ELF-1 (cell line): ENCODE results near the gene ZCCHC4.
"Not testable (repeated sequence)": the region's sequence is repeated elsewhere in the genome, so short reads cannot be mapped to it uniquely, and the experiment has no call there.

Source experiments
- DNase-seq: peaks from one replicate; pipeline ENCODE4 v3.0.0-alpha.2; 2016; ENCODE audit warnings: low read depth, low spot score

The ZCCHC4 gene

GRCh38 chr4:25320773-25321172, 8.2 kb downstream of the ZCCHC4 start:
- DNase-seq = no peak

DNA sequence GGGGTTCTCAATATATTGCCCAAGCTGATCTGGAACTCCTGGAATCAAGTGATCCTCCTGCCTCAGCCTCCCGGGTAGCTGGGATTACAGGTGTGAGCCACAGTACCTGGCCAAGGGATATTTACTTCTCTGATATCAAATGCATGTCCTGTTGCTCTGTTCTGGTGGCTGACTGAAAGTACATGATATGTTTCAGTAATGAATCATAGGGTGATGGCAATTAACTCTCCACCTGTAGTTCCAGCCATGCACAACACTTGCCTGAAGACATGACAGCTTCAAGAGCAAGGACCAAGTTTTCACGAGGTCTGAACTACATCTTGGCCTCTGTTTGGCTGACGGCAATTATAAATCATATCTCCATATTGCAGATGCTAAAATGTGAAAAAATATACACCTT, 9.1 kb downstream of the ZCCHC4 start:
- DNase-seq = no peak

- not testable (repeated sequence) for DNase-seq
These were observed 15.9 kb downstream of the ZCCHC4 start for GRCh38 chr4:25328463-25328862.

- no peak for DNase-seq
These were observed 17.8 kb downstream of the ZCCHC4 start for GRCh38 chr4:25330335-25330734.

GRCh38 chr4:25330905-25331808, 18.6 kb downstream of the ZCCHC4 start:
- no peak for DNase-seq

DNA sequence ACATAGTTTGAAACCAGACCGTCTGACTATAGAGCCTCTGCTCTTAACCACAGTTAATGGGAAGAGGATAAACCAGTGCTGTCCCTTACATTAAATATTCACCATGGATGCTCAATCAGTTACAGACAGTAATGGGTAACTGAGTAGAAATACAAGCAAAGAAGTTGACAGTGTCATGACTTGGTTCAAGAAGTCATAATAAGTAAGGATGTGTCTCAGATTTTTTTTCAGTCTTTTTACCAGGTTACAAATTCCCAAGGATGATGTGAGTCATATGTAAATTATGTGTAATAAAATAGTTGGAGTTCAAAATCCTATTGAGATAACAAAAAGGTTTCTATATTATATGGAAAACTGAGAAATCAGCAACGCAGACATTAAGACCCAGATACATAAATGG, 31.1 kb downstream of the ZCCHC4 start:
- DNase-seq = no peak

- DNase-seq = no peak
These were observed 33.2 kb downstream of the ZCCHC4 start for GRCh38 chr4:25345744-25346143.

- DNase-seq = no peak
These were observed 34.3 kb downstream of the ZCCHC4 start for GRCh38 chr4:25346913-25347312.

- no peak for DNase-seq
These were observed 34.9 kb downstream of the ZCCHC4 start for GRCh38 chr4:25347473-25347872.

- DNase-seq = no peak
These were observed 35.4 kb downstream of the ZCCHC4 start for GRCh38 chr4:25347971-25348370.

DNA sequence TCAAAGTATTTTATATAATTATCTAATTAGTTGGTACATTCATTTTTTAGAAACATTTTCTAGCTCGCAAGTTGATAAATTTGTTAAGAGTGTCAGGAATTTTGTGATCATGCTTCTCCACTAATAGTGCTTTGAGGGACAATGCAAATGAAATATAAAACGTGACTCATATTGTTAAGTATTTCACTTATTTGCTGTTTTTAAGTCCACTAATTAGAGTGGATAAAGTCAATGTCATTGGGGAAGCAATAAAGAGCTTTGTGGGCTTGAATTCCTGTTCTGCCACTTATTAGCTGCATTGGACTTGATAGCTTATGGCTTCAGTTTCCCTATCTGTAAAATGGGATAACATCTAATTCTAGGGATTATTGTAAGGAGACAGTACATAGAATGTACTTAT, 38.0 kb downstream of the ZCCHC4 start:
- DNase-seq = no peak

DNA sequence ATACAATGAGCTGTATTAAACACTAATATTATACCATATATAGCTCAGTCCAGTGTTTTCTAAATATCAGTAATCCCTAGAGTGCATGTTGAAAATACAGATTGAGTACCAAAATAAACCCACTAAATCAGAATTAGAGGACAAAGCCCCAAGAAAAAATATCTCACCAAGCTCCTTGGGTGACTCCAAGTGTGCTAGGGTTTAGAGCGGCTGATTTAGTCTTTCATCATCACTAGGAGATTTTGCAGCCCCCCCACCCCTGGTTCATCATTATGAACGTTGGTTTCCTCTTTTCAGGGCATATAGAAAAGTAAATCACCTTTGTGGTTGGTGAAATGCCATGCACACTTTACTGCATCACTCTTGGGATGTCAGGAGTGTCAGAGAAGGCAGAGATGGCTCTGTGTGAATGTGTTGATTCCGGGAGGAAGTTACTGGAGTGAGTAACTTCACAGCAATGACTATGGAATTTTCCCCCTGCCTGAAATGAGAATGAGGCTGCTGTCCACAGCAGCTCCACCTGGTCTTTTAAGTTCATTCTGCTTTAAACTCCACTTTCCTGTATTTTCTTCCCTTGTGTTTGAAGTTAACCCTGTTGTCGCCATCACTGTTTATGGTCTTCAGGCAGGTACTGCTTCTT, 39.3 kb downstream of the ZCCHC4 start:
- no peak for DNase-seq

GRCh38 chr4:25356068-25356467, 43.5 kb downstream of the ZCCHC4 start:
- no peak for DNase-seq

- no peak for DNase-seq
These were observed 46.1 kb downstream of the ZCCHC4 start for GRCh38 chr4:25358515-25359275.

DNA sequence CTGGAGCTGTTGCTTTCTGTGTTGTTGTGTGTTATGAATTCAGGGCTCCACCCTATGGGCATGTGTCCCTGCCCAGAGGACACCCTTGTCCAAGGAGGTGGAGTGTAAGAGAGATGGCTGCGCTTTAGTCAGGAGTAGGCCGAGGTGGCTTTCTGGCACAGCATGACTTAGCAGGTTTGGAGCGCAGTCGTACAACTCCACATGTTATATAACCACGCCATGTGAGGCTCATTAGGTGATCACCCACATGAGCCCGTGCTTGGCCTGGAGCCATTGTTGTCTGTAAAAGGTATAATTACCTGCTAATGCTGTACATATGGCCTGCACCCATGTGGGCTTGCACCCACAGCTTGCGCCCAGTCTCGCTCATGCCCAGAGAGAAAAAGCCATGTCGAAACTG, 48.7 kb downstream of the ZCCHC4 start:
- DNase-seq = no peak

- no peak for DNase-seq
These were observed 54.5 kb downstream of the ZCCHC4 start for GRCh38 chr4:25367004-25367621.

DNA sequence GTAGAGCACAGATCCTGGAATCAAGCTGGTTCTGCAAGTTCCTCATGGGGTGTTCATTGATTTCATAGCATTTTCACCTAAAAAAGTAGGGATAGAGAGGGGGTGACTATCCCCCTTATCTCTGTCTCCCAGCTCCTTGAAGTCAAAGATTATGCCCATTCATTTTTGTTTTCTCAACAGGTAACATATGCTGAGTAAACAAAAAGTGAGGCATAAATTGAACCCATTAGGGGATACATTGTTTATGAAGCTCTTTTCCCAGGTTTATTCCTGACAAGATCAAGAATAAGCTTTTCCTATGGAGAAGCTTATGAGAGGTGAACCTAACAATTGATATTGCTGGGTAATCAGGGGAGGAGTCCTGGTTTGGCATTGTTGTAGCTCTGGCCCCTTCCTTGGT, 55.3 kb downstream of the ZCCHC4 start:
- no peak for DNase-seq

DNA sequence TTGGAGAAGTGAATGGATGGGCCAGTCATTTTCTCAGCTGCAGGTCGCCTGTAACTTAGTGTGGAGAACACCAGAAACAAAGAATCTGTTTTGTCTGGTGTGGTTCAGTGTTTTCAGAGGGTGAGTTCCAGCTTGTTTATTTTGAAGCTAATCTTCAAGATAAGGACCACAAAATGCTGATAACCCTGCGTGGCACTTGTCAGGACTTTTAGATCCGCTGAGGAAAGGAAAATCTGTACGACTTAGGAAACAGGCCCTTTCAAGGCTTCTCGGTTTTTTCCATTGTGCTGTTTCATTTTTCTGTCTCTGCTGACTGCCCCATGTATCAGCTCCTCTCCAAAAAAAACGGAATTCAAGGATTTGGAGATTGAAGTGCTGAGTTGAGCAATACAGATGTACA, 55.7 kb downstream of the ZCCHC4 start:
- DNase-seq = peak; percentile 19

DNA sequence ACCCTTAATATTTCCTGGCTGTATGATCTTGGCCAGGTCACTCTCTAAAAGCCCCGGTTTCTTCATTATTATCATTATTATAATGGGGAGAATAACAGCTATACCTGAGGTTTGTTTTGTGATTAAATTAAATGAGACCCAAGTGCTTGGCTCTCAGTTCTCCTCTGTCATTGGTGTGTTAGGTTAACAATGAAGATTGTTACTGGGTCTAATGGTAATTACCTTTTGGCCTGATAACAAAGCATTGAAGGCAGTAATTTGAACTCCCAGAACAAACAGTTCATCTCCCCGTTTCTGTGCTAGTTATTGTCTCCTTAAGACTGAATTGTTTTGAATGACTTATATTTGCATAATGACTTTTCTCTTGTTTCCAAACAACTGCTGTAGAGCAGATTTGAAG, 57.7 kb downstream of the ZCCHC4 start:
- DNase-seq = no peak

DNA sequence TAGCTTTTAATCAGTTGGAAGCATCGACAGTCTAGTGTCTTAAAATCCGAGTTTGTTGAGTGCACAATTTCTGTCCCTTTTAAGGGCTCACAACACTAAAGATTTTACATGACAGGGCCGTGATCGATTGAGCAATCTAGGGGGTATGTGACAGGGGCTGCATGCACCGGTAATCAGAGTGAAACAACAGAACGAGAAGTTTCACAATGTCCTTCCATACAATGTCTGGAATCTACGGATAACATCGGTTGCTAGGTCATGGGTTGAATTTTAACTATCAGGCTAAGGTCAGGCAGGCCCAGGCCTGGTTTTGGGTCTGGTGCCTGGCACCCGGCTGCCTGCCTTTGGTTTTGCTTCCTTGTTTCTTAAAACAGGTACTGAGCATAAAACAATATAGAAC, 60.0 kb downstream of the ZCCHC4 start:
- not testable (repeated sequence) for DNase-seq

- DNase-seq = peak; percentile 91
These were observed 64.4 kb downstream of the ZCCHC4 start, which contains the start of gene ANAPC4 for GRCh38 chr4:25376754-25377571. TSS of gene ANAPC4 (plus strand) at chr4:25377263. CDS start at chr4:25377428, 165 bp downstream.
